K562 (cell line): ENCODE data around the gene TICRR. TPM values are rescaled to one million over a fixed set of nuclear protein-coding genes. Genes with fewer than 3 reads are reported as not detected.

Experiments used
- ATF3 ChIP-seq, 2 experiments: fragments of 450-650 bp in 1 of 2; sonication (generic) in 1 of 2; formaldehyde crosslinking in 1 of 2; IDR thresholded peaks in 1 of 2; conservative IDR thresholded peaks in 1 of 2; 2 replicates each; pipeline versions ENCODE4 v1.6.1 to v1.8.1; 2016 to 2023; ENCODE audit warnings: mild to moderate bottlenecking in 2 of 2, moderate library complexity in 2 of 2, inconsistent platforms in 1 of 2, missing genetic modification reagents in 1 of 2
- ETS1 ChIP-seq: conservative IDR thresholded peaks from 2 replicates; pipeline ENCODE4 v1.6.1; 2011; ENCODE audit warnings: low read depth, mild to moderate bottlenecking, low read length; ENCODE audit not compliant: control insufficient read depth
- KLF1 ChIP-seq: fragments of 450-650 bp; IDR thresholded peaks from 2 replicates; pipeline ENCODE4 v1.6.1; 2016; ENCODE audit warnings: missing genetic modification characterization, missing compliant biosample characterization
- SNRNP70 ChIP-seq: fragments of 200-400 bp; formaldehyde crosslinking; optimal IDR thresholded peaks from 2 replicates; pipeline ENCODE3; 2017; ENCODE audit warnings: low read depth, low read length
- STAT6 ChIP-seq: sonication (generic); formaldehyde crosslinking; IDR thresholded peaks from 2 replicates; pipeline ENCODE4 v1.8.1; 2023; ENCODE audit warnings: mild to moderate bottlenecking, missing genetic modification reagents
- polyA plus RNA-seq, 8 experiments: library from polyadenylated mRNA; depleted of rRNA in 4 of 8; stranded (reverse) in 5 of 8; unstranded in 3 of 8; fragments of >200 nt; fragmentation: Nextera tagmentation in 2 of 8; fragmentation: Illumina TruSeq in 1 of 8; extraction: Ambion mirVana in 2 of 8; extraction: Trizol in 1 of 8; gene quantifications; 2 replicates each; pipeline versions ENCODE4 v1.2.1 to v1.2.3, GENCODE V29; 2011 to 2014; ENCODE audit warnings: inconsistent platforms in 1 of 8, missing spikeins in 1 of 8
- total RNA-seq, 7 experiments: library from RNA; depleted of rRNA in 6 of 7; stranded (reverse); fragments of >200 nt in 6 of 7; fragmentation: Illumina TruSeq in 2 of 7; extraction: Trizol in 2 of 7; gene quantifications; 2 replicates each; pipeline versions ENCODE4 v1.2.1 to v1.2.3, GENCODE V29; 2011 to 2021; ENCODE audit warnings: low replicate concordance in 1 of 7

TICRR gene
- total and polyA plus RNA-seq, 9 of the 15 experiments (the other 6 are each of a cell fraction or from before 2014, with no cell fraction given) = 0.84 to 22.9 (median 13.7) TPM

- TF ChIP-seq STAT6 (peak; percentile 70; the same call in 1 of the 2 replicates), ATF3 (IDR thresholded peaks at IDR 0.05) (no peak), ATF3 (CRISPR knock-in tag; conservative IDR thresholded peaks at IDR 0.05) (peak; percentile 17; the same call in 1 of the 2 replicates), ETS1 (0 out of 2 replicates have a peak, but pooled peaks have one; percentile 16), KLF1 (0 out of 2 replicates have a peak, but pooled peaks have one; percentile 5), SNRNP70 (no peak)
Measured at GRCh38 chr15:89575656-89576416, 567 bp downstream of the TICRR start (continued).
